GM12891 (cell line): ENCODE measurements around the gene ZNF217.

Experiments used
- POLR2A ChIP-seq: IDR thresholded peaks from 2 replicates; pipeline ENCODE4 v1.6.1; 2011; ENCODE audit warnings: low read depth, low read length, control low read depth
- POLR2AphosphoS5 ChIP-seq: IDR thresholded peaks from 2 replicates; pipeline ENCODE4 v1.6.1; 2011; ENCODE audit warnings: low read depth, low read length, control low read depth
- POU2F2 ChIP-seq: IDR thresholded peaks from 2 replicates; pipeline ENCODE4 v1.6.1; 2011; ENCODE audit warnings: low read depth, mild to moderate bottlenecking, control low read depth, low read length, moderate library complexity
- TAF1 ChIP-seq: IDR thresholded peaks from 2 replicates; pipeline ENCODE4 v1.6.1; 2011; ENCODE audit warnings: low read depth, low read length, control low read depth

- TF ChIP-seq POLR2A (peak; percentile 34; the same call in 1 of the 2 replicates), POLR2AphosphoS5 (no peak), TAF1 (peak; percentile 55; the same call in 1 of the 2 replicates), POU2F2 (peak; percentile 26; the same call in 1 of the 2 replicates)
These were observed 16.1 kb upstream of the ZNF217 start for GRCh38 chr20:53609491-53610445.
